SK-N-DZ (cell line): Measurements from ENCODE around the gene PPP4R2.
"Not testable (repeated sequence)": the region's sequence is repeated elsewhere in the genome, so short reads cannot be mapped to it uniquely, and the experiment has no call there.

Source experiments
- DNase-seq: peaks from one replicate; pipeline ENCODE4 v3.0.0-alpha.2; 2015; ENCODE audit warnings: low spot score

PPP4R2 gene

DNA sequence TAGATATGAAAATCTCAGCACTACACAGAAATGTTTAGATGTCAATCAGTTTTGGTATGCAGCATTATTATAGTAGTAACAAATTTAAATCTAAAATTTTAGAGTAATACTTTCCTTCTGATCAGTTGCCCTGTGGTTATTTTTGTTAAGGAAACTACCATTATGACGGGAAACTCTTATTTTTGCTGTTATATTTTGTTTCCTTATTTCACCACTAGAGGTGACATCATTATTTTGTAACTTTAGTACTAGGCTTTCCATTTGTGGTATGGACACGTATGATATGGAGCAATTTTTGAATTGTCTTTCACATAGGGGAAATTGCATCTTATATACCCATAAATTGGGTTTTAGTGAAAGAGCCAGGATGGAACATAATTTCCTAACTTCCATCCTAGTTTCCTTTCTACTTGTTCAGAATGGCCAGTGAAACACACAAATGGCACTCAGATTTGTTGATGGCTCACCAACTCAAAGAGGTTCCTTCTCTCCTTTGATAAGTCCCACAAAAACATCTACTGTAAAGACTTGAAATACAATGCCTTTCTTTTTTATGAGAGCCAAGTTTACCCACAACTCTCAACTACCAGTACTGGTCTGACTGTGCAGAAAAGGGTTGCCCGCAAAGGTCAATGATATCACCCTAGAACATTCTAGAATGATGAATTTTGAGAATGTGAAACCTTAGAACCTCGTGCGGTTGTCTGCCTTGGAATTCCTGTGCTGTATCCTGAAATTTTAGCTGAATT is 19.4 kb upstream of the PPP4R2 start:
- no peak for DNase-seq

DNA sequence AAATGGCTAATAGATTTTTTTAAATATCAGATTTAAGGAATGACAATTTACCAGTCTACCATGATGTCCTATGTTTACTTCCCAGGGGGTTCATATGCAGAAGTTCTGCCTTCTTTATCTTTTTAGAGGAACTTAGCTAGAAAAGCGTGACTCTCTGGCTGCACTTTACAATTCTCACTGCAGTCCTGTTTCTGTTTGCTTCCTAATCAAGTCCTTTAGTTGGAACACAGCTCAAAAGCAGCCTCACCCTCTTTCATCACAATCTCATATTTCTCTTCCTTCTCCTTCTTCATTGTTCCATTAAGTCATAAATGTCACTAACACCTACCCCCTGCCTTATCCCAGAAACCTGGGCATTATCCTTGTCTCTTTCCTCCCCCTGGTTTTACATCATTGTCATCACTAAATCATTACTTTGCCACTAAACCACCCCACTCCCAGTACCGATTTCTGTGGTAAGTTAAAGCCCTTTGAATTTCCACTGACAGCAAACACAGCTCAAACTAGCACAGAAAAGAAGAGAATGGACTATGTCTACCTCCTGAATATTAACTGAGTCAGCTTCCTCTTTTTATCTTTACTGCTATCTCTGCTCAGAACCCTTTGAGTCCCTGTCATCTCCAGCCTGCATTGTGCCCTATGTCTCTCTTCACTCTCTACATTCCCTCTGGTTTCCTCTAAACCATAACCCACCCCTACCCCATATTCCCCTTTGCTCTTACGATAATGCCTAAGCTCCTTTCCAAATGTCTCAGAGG is 13.8 kb upstream of the PPP4R2 start:
- no peak for DNase-seq

DNA sequence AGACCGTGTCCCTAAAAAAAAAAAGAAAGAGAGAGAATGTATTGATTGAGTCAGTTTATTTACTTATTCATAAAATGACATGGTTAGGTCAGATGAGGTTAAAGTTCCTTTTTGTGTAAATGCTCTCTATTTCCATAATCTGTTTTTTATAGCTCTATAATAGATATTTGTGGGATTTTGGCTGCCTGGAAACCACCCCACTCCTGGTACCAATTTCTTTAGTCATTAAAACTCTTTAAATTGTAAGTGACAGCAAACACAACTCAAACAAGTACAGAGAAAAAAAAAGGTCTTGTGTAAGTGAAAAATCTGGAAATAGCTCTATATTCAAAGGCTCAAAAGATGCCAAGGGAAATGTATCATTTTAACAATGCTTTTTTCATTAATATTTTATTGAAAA is 11.0 kb upstream of the PPP4R2 start:
- DNase-seq = no peak

DNA sequence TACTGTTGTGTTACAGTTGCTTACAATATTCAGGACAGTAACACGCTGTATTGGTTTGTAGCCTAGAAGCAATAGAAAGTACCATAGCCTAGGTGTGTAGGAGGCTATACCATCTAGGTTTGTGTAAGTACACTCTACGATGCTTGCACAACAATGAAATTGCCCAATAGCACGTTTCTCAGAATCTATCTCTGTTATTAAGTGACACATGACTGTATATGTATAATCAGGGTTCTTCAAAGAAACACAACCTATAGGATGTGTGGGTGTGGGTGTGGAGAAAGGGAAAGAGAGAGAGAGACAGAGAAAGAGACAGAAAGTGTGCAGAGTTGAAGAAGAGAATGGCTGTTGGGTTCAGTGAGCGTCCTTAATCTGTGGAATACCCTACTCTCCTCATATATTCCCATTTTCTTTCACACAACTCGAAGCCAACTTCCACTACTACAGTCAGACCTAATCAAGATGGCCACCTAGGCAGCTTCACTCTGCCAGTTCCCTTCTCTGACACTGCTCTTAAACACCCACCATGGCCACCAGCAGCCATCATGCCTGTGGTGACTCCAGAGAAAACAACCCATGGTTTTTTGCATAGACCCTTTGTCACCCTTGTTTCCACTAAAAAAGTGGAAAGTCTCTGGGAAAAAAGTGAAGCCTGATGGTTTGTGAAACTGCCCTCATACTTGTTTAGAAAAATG is 5.8 kb upstream of the PPP4R2 start:
- DNase-seq = no peak

DNA sequence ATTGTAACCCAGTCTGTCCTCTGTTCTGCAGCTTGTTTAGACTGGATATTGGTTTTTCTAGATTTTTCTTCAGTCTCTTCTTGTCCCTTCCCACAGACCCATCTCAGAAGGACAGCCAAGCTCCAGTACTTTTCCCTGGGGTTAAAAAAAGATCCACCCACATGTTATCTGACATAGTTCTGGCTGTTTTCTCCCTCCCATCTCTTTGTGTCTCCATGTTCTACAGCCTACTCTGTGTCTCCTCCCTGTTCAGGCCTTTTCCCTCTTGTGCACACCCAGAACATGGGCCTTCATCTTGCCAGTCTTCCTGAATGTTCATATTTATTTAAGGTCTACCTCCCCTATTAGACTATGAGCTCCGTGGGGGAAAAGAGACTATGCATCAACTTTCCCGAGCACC is 5.1 kb upstream of the PPP4R2 start:
- no peak for DNase-seq

DNA sequence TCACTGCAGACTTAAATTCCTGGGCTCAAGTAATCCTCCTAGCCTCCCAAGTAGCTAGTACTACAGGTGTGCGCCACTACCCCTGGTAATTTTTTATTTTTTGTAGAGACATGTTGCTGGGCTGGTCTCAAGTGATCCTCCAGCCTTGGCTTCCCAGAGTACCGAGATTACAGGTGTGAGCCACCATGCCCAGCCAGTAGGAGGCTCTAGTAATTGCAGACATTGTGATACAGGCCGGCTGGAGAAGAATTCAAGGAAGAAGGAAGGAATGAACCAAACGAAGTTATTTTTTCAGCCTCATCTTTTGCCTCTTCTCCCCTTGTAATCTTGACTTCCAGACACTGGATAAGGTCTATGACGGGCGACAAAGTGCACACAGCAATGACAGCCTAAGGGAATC is 3.2 kb upstream of the PPP4R2 start:
- DNase-seq = no peak

DNA sequence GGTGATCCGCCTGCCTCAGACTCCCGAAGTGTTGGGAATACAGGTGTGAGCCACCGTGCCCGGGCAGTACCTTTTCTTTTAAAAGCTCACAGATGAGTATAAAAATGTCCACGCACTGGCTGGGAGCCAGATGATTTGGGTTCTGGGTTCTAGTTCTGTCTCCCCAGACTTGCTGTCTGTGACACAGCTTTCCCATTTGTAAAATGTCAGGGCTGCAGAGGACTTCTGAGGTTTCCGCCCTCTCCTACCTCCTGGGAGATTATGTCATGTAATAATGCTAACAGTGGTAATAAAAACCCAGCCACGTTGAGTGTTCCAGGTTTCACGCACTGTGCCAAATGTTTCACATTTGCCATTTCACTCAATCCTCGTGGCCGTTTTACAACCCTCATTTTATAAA is 1.3 kb upstream of the PPP4R2 start:
- no peak for DNase-seq

DNA sequence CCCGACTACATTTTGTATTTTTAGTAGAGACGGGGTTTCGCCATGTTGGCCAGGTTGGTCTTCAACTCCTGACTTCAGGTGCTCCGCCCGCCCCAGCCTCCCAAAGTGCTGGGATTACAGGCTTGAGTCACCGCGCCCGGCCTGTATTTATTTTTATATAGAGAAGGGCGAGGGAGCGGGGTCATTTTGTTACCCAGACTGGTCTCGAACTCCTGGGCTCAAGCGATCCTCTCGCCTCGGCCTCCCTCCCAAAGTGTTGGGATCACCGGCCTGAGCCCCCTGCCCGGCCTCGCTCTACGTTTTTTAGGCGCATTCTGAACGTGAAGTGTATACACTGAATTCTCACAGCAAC is 514 bp upstream of the PPP4R2 start:
- DNase-seq = no peak

DNA sequence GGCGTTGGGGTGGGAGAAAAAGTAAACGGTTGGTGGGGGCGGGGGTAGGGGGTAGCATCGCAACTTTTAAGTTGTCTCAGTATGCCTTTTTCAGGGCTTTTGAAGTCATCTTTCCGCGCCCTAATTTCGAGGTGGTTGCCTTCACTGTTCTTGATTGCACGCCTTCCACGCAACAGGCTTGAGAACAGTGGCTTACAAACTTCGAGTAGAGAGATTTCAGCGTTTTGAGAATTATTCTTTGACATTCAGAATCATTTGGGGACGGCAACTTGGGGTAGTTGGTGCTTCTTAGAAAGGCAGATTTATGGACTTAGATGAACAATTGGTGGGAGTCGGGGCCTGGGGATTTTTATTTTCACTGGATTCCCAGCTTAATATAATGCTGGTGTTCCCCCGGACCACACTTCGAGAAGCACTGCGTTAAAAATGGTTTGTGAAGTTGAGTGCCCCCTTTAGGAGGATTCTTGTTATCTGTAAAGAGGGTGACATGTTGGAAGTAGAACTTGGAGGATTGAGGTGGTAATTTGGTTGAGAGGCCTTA is 880 bp downstream of the PPP4R2 start:
- peak; percentile 53 for DNase-seq

DNA sequence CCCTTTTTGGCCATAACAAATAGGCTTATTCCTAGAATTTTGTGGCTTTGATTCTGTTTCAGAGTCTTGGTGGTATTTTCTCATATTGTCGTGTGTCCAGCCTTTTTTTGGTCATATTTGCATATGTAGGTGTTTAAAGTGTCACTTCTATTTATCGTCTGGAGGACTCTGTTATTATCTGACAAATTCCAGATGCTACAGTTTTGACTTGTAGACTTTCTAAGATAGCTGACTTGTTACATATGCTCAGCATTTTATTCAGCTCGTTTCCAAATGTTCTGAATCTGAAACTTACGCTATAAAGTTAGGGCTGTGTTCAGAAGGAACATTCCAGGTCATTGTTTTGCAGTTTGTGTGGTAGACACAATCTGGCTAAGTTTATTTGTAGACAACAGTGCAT is 1.9 kb downstream of the PPP4R2 start:
- DNase-seq = no peak

DNA sequence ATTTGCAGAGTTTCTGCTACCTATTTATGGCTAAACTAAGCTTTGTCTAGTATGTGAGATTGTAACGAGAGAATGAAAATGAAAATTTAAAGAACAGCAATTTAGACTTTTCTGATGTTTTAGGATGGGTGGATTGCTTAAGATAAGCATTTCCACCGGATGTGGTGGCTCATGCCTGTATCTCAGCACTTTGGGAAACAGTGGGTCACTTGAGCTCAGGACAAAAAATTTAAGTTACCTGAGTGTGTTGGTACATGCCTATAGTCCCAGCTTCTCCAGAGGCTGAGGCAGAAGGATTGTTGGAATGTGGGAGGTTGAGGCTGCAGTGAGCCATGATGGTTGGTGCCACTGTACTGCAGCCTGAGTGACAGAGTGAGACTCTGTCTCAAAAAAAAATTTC is 3.3 kb downstream of the PPP4R2 start:
- DNase-seq = no peak

DNA sequence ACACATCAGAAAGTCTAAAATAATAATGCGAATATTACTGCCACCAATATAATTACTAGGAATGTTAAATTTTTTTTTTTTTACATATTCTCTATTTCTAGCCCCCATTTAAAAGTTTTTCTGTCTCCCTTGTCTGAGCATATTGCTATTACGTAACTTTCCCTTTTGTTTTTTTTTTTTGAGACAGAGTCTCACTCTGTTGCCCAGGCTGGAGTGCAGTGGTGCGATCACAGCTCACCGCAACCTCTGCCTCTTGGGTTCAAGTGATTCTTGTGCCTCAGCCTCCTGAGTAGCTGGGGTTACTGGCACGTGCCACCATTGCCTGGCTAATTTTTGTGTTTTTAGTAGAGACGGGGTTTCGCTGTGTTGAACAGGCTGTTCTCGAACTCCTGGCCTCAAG is 6.4 kb downstream of the PPP4R2 start:
- DNase-seq = not testable (repeated sequence)

DNA sequence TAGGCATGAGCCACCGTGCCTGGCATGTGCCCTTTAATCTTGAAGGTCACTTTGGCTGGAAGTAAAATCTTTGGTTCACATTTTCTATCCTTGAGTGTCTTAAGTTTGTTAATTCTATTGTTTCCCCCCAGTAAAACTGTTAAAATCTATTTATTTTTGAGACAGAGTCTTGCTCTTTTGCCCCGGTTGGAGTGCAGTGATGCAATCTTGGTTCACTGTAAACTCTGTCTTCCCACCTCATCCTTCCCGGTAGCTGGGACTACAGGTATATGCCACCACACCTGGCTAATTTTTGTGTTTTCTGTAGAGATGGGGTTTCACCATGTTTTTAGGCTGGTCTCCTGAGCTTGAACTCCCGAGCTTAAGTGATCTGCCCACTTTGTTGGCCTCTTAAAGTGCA is 7.7 kb downstream of the PPP4R2 start:
- DNase-seq = no peak

DNA sequence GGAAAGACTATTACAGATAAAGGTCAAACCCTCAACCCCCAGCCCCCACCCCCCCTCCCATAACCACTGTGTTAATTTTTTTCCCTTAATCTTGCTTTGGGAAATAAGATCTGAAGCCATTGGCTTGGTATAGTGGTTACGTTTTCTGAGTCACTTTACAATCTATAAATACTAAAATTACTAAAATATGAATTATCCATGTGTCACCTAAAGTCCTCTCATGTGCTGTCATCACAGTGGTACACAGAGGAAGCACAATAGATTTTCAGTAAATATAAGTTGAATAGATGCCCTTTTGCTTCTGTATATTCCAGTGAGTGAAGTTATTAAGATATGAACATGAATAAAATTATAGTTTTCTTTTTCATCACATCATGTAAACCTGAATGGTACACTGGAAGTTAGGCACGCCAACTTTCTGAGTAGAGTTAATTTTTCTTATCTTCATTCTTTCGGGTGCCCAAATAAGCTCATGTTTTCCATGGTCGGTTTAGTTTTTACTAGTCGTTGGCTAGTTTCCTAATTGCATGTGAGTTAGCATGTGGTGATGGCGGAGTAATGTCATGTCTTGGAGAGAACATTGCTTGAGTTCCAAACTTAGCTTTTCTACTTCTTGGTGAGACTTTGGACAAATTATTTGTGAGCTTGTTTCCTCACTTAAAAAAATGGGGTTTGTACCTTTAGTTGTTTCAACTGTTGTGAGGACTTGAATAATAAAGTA is 11.5 kb downstream of the PPP4R2 start:
- no peak for DNase-seq

DNA sequence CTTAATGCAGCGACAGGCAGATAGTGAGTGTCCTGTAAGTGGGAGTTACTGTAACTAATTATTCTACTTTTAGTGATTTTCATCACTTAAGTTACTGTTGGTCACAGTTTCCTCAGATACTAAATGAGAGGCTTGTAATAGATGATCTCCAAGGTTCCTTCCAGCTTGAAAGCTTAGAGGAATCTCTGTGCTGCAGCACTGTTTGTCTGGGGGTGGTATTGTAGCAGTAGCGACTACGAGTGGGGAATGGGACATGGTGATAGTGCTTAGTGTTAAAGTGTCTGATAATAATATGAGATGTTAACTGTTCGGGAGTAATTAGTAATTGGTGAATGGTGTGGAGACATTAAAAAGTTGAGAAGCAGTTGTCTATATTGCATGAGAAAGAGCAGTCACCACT is 12.4 kb downstream of the PPP4R2 start:
- no peak for DNase-seq

DNA sequence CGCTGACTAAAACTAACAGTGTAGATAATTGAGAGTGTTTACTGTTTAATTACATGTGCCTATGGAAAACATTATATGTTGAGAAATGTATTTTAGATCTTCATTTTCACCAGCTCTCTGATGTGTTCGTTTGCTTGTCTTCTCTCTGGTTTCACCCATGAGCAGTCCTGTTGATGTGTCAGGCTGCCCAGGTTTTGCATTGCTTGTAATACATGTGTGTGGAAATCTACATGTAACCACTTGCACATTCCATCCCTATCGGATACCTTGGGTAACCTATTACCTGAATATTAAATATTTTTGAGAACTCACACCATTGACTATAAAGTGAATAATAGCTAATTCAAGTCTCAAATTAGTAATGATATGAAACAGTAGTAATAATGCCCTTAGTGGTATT is 13.1 kb downstream of the PPP4R2 start:
- DNase-seq = no peak

DNA sequence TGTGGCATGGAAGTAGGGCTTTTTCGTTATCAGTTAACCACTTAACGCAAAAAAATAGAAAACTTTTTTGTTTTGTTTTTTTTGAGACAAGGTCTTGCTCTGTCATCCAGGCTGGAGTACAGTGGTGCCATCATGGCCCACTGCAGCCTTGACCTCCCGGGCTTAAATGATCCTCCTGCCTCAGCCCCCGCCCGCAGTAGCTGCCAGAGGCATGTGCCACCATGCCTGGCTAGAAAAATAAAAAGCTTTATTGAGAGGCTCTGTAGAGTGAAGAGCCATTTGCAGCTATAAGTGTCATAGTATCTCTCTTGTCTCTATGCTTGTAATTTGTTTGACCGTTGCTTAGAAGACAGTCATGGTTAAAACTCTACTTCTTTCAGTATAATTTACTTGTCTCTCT is 13.5 kb downstream of the PPP4R2 start:
- no peak for DNase-seq

DNA sequence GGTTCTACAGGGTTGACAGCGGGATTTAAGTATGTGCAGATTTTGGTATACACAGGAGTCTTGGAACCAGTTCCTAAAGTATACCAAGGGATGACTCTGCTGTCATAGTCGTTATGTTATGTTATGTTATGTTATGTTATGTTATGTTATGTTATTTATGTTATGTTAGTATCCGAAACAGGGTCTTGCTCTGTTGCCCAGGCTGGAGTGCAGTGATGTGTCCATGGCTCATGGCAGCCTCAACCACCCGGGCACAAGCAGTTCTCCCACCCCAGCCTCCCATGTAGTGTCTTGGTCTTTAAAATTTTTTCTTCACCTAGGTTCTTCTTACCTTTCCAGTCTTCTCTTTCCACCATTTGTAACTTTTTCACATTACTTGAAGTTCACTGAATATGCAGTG is 21.7 kb downstream of the PPP4R2 start:
- DNase-seq = no peak

DNA sequence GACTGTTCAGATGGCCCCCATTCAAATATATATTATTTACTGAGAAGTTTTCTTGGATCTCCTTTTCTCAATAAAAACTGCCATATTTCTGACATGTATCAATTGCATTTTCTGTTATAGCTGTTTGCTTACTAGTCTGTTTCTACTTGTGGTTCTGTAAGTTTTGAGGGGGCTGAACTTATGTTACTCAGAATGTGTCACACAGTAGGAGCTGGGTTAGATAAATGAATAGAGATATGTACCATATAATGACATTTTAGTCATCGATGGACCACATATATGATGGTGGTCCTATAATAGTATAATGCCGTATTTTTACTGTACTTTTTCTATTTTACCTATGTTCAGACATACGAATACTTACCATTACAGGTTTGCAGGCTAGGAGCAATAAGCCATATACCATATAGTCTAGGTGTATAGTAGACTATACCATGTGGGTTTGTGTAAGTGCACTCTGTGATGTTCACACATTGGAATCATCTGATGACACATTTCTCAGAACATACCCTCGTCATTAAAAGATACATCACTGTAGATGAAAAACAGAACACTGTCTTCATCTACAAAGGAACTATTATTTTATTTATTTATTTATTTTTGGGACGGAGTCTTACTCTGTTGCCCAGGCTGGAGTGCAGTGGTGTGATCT is 22.3 kb downstream of the PPP4R2 start:
- DNase-seq = no peak

DNA sequence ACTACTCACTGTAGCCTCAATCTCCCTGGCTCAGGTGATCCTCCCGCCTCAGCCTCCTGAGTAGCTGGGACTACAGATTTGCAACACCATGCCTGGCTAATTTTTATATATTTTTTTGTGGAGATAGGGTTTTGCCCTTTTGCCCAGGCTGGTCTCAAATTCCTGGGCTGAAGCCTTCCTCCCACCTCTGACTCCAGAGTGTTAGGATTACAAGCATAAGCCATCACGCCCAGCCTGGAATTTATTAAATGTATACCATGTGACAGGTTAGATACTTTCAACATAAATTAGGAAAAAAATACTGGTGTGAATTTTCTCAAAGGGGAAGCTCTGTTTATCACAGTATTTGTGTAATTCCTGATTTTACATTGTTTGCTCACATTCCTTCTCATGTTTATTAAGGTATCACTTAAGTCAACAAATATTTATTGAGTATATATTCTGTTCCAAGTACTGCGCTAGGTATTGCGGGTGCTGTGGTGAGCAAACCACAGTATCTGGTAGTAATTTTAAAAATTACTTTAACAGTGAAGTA is 24.8 kb downstream of the PPP4R2 start:
- no peak for DNase-seq

DNA sequence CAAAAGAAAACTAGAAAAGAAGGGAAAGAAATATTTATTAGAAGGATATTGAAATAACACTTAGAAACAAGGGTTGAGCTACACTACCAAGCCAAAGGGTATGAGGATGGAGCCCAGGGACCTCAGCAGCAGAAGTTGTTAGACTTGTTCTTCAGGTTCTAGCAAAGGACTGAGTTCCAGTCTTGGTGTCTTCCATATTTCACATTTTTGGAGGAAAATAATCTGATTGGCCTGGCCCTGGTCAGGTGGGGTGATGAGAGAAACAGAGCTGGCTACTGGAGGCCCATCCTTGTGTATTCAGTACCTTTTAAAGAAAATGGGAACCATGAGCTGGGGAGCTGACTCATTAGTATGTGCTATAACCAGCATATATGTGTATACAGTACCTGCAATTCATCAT is 28.2 kb downstream of the PPP4R2 start:
- no peak for DNase-seq
